Lower lobe of right lung (tissue), 2 donors: ENCODE data around the gene NKX2-2. TPM values are rescaled to one million over a fixed set of nuclear protein-coding genes. Genes with fewer than 3 reads are reported as not detected.

Experiments used
- ATAC-seq, 2 donors: fragments of 200-7000 bp; cut with Tn5 transposase; one replicate each; pipeline ENCODE4 v1.9.1; 2020 to 2022; ENCODE audit warnings: mild to moderate bottlenecking in 2 of 2, moderate library complexity in 2 of 2
- DNase-seq: peaks from one replicate; pipeline ENCODE4 v3.0.0-alpha.2; 2020
- H3K27ac ChIP-seq: fragments of 200-600 bp; one replicate; pipeline ENCODE4 v1.8.0; 2022
- H3K27me3 ChIP-seq: fragments of 200-600 bp; one replicate; pipeline ENCODE4 v1.8.0; 2022; ENCODE audit warnings: low read depth
- H3K36me3 ChIP-seq: fragments of 200-600 bp; one replicate; pipeline ENCODE4 v1.8.0; 2022; ENCODE audit warnings: mild to moderate bottlenecking
- H3K4me1 ChIP-seq: fragments of 200-600 bp; one replicate; pipeline ENCODE4 v1.8.0; 2022
- H3K4me3 ChIP-seq: fragments of 200-600 bp; one replicate; pipeline ENCODE4 v1.8.0; 2022; ENCODE audit warnings: mild to moderate bottlenecking
- H3K9me3 ChIP-seq: fragments of 200-600 bp; one replicate; pipeline ENCODE4 v1.8.0; 2022
- intact Hi-C: fragments of 100-400 bp; cut with DNase I; formaldehyde crosslinking; loops from one replicate; pipeline ENCODE4 v1.11.0; 2022
- long read RNA-seq: library from polyadenylated mRNA; unstranded; transcript quantifications from one replicate; pipeline ENCODE4 v2.0.0, GENCODE V29; 2021
- total RNA-seq: library from RNA; stranded (reverse); fragmentation: NEBNext Ultra II Directional; extraction: Animal tissue kit (Norgen Biotek cat#: 25700); gene quantifications from one replicate; pipeline ENCODE4 v1.2.1, GENCODE V29; 2021
- TF ChIP-seq, protein P1 (sequence below): fragments of 200-600 bp; IDR thresholded peaks from one replicate; pipeline ENCODE4 v1.8.0; 2022; ENCODE audit warnings: antibody characterized with exemption, mild to moderate bottlenecking
- donor health status: DM: no; HTN: yes; CAD: no; lungs with severe emphysema.

Gene NKX2-2
- total RNA-seq: not detected
- long read RNA-seq: 0 reads

DNA sequence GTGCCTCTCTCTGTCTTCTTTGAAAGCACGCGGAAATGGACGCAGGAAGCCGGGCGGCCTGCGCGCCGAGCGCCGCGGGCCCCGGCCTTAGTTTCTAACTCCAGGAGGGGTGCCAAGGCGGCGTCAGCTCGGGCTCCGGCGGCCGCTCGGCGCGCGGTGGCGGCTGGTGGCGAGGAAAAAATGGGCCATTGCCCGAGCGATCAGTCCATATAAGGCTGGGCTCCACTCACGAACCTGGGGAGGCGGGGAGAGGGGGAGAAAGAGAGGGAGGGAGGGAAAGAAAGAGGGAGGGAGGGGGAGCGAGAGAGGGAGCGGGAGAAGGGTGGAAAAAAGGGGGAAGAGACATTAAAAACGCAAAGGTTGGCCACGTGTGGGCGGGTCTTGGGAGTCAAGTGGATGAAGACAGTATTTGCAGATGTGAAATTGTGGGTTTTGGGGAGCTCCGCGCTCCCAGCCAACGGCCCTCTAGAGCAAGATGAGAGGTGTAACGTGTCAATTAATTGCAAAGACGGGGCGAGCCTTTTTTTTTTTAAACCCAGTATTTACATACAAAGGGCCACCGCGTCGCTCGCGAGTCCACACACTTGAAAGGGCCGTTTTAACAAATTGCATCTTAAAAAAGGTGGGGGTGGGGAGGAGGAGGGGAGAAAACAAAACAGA is at the start of gene NKX2-2:
Gene NKX2-2 (minus strand): TSS at position 184 of the 660 bp plus-strand sequence. CDS start 395 bp downstream, outside the sequence.
- no peaks in the 10 kb centered on the region for H3K36me3 ChIP-seq
- DNase-seq (no peak), ATAC-seq (no peak)
- peaks cover 100% of the 10 kb centered on the region for H3K27me3 ChIP-seq
- TF ChIP-seq, protein P1, sequence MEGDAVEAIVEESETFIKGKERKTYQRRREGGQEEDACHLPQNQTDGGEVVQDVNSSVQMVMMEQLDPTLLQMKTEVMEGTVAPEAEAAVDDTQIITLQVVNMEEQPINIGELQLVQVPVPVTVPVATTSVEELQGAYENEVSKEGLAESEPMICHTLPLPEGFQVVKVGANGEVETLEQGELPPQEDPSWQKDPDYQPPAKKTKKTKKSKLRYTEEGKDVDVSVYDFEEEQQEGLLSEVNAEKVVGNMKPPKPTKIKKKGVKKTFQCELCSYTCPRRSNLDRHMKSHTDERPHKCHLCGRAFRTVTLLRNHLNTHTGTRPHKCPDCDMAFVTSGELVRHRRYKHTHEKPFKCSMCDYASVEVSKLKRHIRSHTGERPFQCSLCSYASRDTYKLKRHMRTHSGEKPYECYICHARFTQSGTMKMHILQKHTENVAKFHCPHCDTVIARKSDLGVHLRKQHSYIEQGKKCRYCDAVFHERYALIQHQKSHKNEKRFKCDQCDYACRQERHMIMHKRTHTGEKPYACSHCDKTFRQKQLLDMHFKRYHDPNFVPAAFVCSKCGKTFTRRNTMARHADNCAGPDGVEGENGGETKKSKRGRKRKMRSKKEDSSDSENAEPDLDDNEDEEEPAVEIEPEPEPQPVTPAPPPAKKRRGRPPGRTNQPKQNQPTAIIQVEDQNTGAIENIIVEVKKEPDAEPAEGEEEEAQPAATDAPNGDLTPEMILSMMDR: no peak
- no peaks in the 10 kb centered on the region for H3K9me3 ChIP-seq
- H3K4me3 ChIP-seq: peak within 1 kb of the TSS; percentile 19
- intact Hi-C loops: no loop called here
- peaks cover 66% of the 10 kb centered on the region for H3K4me1 ChIP-seq
- no peak within 1 kb of the TSS for H3K27ac ChIP-seq

DNA sequence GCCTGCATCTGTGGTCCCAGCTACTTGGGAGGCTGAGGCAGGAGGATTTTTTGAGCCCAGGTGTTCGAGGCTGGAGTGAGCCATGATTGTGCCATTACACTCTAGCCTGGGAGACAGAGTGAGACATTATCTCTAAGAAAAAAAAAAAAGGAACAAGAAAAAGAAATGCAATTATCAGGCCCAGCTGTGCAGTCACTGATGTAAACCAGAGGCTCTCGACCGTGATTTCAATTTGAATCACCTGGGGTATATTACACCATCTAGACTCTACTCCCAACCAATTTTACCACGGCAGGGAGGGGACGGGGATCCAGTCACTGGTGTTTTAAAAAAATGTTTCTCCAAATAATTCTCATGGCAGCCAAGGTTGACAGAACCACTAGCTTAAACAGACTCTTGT is 48.8 kb upstream of the NKX2-2 start:
- TF ChIP-seq, protein P1: no peak
- no peak for ATAC-seq
- H3K27me3 ChIP-seq: peaks cover 35% of the 10 kb centered on the region
- H3K4me1 ChIP-seq: no peaks in the 10 kb centered on the region
- no peaks in the 10 kb centered on the region for H3K36me3 ChIP-seq
- no peak overlapping the region for H3K4me3 ChIP-seq
- no peak overlapping the region for H3K27ac ChIP-seq
- no peaks in the 10 kb centered on the region for H3K9me3 ChIP-seq
- DNase-seq: no peak
- intact Hi-C loops: no loop called here

DNA sequence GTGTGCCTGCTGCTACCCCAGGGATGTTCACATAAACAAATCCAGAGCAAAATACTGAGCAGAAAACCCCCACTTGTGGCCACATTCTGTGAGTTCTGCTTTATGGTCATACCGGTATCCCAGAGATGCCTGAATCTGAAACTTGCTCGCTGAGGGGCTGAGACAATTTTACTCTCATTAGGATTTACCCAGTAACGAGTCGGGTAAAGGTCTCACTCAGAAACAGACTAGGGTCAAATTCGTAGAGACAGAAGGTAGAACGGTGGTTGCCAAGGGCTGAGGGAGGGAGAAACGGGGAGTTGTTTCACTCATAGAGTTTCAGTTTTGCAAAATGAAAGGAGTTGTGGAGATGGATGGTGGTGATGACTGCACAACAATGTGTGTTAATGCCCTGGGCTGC is 45.4 kb upstream of the NKX2-2 start:
- Histone ChIP-seq H3K4me3 (no peak overlapping the region), H3K36me3 (no peaks in the 10 kb centered on the region), H3K9me3 (no peaks in the 10 kb centered on the region), H3K27me3 (peaks cover 31% of the 10 kb centered on the region), H3K4me1 (no peaks in the 10 kb centered on the region), H3K27ac (no peak overlapping the region)
- DNase-seq (no peak), ATAC-seq (no peak)
- intact Hi-C loops: no loop called here
- TF ChIP-seq, protein P1: no peak

GRCh38 chr20:21557241-21558020 is 43.6 kb upstream of the NKX2-2 start:
- intact Hi-C loops: no loop called here
- TF ChIP-seq, protein P1: no peak
- peaks cover 23% of the 10 kb centered on the region for H3K27me3 ChIP-seq
- H3K36me3 ChIP-seq: no peaks in the 10 kb centered on the region
- no peaks in the 10 kb centered on the region for H3K4me1 ChIP-seq
- H3K27ac ChIP-seq: no peak overlapping the region
- H3K4me3 ChIP-seq: no peak overlapping the region
- DNase-seq (no peak), ATAC-seq (peak in 1 of 2 donors; percentile 11)
- no peaks in the 10 kb centered on the region for H3K9me3 ChIP-seq

GRCh38 chr20:21556398-21556797 is 42.5 kb upstream of the NKX2-2 start:
- Histone ChIP-seq H3K4me3 (no peak overlapping the region), H3K27ac (no peak overlapping the region), H3K4me1 (no peaks in the 10 kb centered on the region), H3K27me3 (peaks cover 16% of the 10 kb centered on the region), H3K9me3 (no peaks in the 10 kb centered on the region), H3K36me3 (no peaks in the 10 kb centered on the region)
- TF ChIP-seq, protein P1: no peak
- intact Hi-C loops: no loop called here
- ATAC-seq (no peak), DNase-seq (no peak)
